Lung (tissue), 12 donors: Measurements from ENCODE around the gene PHOX2B. TPM values are rescaled to one million over a fixed set of nuclear protein-coding genes. Genes with fewer than 3 reads are reported as not detected.

Experiments used
- ATAC-seq: fragments of 200-7000 bp; cut with Tn5 transposase; one replicate; pipeline ENCODE4 v1.9.1; 2020; ENCODE audit warnings: moderate number of reproducible peaks; ENCODE audit not compliant: insufficient read depth, low FRiP score
- DNase-seq, 3 donors: peaks; one replicate each; pipeline ENCODE4 v3.0.0-alpha.2; 2013 to 2017
- H3K27ac ChIP-seq, 2 donors: one replicate each; pipeline ENCODE4 v1.5.1; 2013; ENCODE audit warnings: mild to moderate bottlenecking in 2 of 2, moderate library complexity in 2 of 2, control low read depth in 1 of 2, inconsistent platforms in 1 of 2, low read depth in 1 of 2, low read length in 1 of 2
- H3K27me3 ChIP-seq, 3 donors: one replicate each; pipeline ENCODE4 v1.5.1; 2013; ENCODE audit warnings: low read length in 2 of 3; ENCODE audit not compliant: control insufficient read depth in 3 of 3, insufficient read depth in 3 of 3
- H3K36me3 ChIP-seq, 4 donors: one replicate each; pipeline ENCODE4 v1.5.1; 2013; ENCODE audit warnings: low read length in 4 of 4, mild to moderate bottlenecking in 1 of 4, moderate library complexity in 1 of 4; ENCODE audit not compliant: control insufficient read depth in 4 of 4, insufficient read depth in 4 of 4
- H3K4me1 ChIP-seq, 5 donors: one replicate each; pipeline ENCODE4 v1.5.1; 2013; ENCODE audit warnings: low read length in 5 of 5, mild to moderate bottlenecking in 2 of 5, moderate library complexity in 1 of 5; ENCODE audit not compliant: control insufficient read depth in 5 of 5, insufficient read depth in 5 of 5
- H3K4me3 ChIP-seq: one replicate; pipeline ENCODE4 v1.5.1; 2013; ENCODE audit warnings: mild to moderate bottlenecking, control low read depth, moderate library complexity
- H3K9ac ChIP-seq, 2 donors: one replicate each; pipeline ENCODE4 v1.5.1; 2013; ENCODE audit warnings: low read length in 2 of 2, control low read depth in 1 of 2; ENCODE audit not compliant: insufficient read depth in 1 of 2
- H3K9me3 ChIP-seq, 4 donors: one replicate each; pipeline ENCODE4 v1.5.1; 2013; ENCODE audit warnings: low read length in 3 of 4, mild to moderate bottlenecking in 1 of 4, moderate library complexity in 1 of 4; ENCODE audit not compliant: control insufficient read depth in 4 of 4, insufficient read depth in 3 of 4
- CTCF ChIP-seq: IDR thresholded peaks from 2 replicates; pipeline ENCODE4 v1.5.1; 2012; ENCODE audit warnings: mild to moderate bottlenecking; ENCODE audit errors: control extremely low read depth, extremely low read depth
- WGBS, 2 donors: extraction: QIAGEN DNeasy Blood & Tissue Kit; methylation state at CpG; one replicate each; pipeline ENCODE4 v1.1.7; 2013; 5-methylcytosine and 5-hydroxymethylcytosine counted together
- polyA plus RNA-seq, 2 donors: library from polyadenylated mRNA; stranded (reverse); fragments of 200-250 nt; gene quantifications; one replicate each; pipeline ENCODE4 v1.2.1, GENCODE V29; 2013
- total RNA-seq, 2 donors: library from RNA; depleted of rRNA in 1 of 2; stranded (reverse); fragments of >200 nt in 1 of 2; gene quantifications; one replicate each; pipeline ENCODE4 v1.2.1, GENCODE V29; 2014 to 2021
- donor health status: control.
- donor health status: control.
- donor health status: Bipolar disorder and iron deficiency.
- donor health status: healthy.
- donor health status: DM: yes; HTN: yes; CAD: no.

PHOX2B gene
- total and polyA plus RNA-seq, 4 donors: not detected

- Histone ChIP-seq H3K36me3 (no peaks in the 10 kb centered on the region), H3K27me3 (peaks cover 0 to 58% (median 35%) of the 10 kb centered on the region in 3 donors), H3K9ac (no peak overlapping the region), H3K27ac (no peak overlapping the region), H3K9me3 (no peaks in the 10 kb centered on the region), H3K4me1 (no peaks in the 10 kb centered on the region), H3K4me3 (no peak overlapping the region)
- ATAC-seq: no peak
- DNase-seq: no peak
- no peak for TF ChIP-seq CTCF
- WGBS, 2 donors: 48 to 57% methylated on average over 2 of the region's 2 CpGs
Observed at GRCh38 chr4:41763729-41764128, 15.2 kb upstream of the PHOX2B start.

- Histone ChIP-seq H3K4me3 (no peak overlapping the region), H3K9me3 (no peaks in the 10 kb centered on the region), H3K27ac (no peak overlapping the region), H3K27me3 (peaks cover 0 to 75% (median 56%) of the 10 kb centered on the region in 3 donors), H3K4me1 (no peaks in the 10 kb centered on the region), H3K9ac (no peak overlapping the region), H3K36me3 (no peaks in the 10 kb centered on the region)
- no peak for DNase-seq
- no peak for TF ChIP-seq CTCF
- ATAC-seq: no peak
Observed at GRCh38 chr4:41758884-41759283, 10.4 kb upstream of the PHOX2B start.

- Histone ChIP-seq H3K27me3 (peaks cover 0 to 80% (median 65%) of the 10 kb centered on the region in 3 donors), H3K4me3 (no peak overlapping the region), H3K4me1 (no peaks in the 10 kb centered on the region), H3K9ac (no peak overlapping the region), H3K27ac (no peak overlapping the region), H3K9me3 (no peaks in the 10 kb centered on the region), H3K36me3 (no peaks in the 10 kb centered on the region)
- WGBS, 2 donors: 15 to 23% methylated on average over 3 of the region's 3 CpGs
- no peak for DNase-seq
- TF ChIP-seq CTCF: no peak
- no peak for ATAC-seq
Observed at GRCh38 chr4:41757521-41758156, 9.1 kb upstream of the PHOX2B start.

GRCh38 chr4:41753942-41754341 lies 5.4 kb upstream of the PHOX2B start:
- H3K27ac ChIP-seq: no peak overlapping the region
- no peak for TF ChIP-seq CTCF
- H3K36me3 ChIP-seq: no peaks in the 10 kb centered on the region
- peaks cover 0 to 98% (median 86%) of the 10 kb centered on the region in 3 donors for H3K27me3 ChIP-seq
- DNase-seq (no peak), ATAC-seq (no peak)
- H3K9me3 ChIP-seq: peaks cover 0 to 7% (median 0%) of the 10 kb centered on the region in 4 donors
- H3K4me3 ChIP-seq: no peak overlapping the region
- H3K9ac ChIP-seq: no peak overlapping the region
- peaks cover 0 to 5% (median 0%) of the 10 kb centered on the region in 5 donors for H3K4me1 ChIP-seq
